Esophagus mucosa (tissue), 1 donor: ENCODE data around the gene PLXDC1. TPM values are rescaled to one million over a fixed set of nuclear protein-coding genes. Genes with fewer than 3 reads are reported as not detected.
"Not testable (repeated sequence)": the region's sequence is repeated elsewhere in the genome, so short reads cannot be mapped to it uniquely, and the experiment has no call there.

Source experiments
- ATAC-seq: fragments of 200-7000 bp; cut with Tn5 transposase; one replicate; pipeline ENCODE4 v1.9.1; 2020
- total RNA-seq: library from RNA; stranded (reverse); gene quantifications from one replicate; pipeline ENCODE4 v1.2.4, GENCODE V29; 2023
- donor health status: DM: yes; HTN: yes; CAD: no.

The PLXDC1 gene
- total RNA-seq, 1 donor from 2014 or later: 3.1 TPM

DNA sequence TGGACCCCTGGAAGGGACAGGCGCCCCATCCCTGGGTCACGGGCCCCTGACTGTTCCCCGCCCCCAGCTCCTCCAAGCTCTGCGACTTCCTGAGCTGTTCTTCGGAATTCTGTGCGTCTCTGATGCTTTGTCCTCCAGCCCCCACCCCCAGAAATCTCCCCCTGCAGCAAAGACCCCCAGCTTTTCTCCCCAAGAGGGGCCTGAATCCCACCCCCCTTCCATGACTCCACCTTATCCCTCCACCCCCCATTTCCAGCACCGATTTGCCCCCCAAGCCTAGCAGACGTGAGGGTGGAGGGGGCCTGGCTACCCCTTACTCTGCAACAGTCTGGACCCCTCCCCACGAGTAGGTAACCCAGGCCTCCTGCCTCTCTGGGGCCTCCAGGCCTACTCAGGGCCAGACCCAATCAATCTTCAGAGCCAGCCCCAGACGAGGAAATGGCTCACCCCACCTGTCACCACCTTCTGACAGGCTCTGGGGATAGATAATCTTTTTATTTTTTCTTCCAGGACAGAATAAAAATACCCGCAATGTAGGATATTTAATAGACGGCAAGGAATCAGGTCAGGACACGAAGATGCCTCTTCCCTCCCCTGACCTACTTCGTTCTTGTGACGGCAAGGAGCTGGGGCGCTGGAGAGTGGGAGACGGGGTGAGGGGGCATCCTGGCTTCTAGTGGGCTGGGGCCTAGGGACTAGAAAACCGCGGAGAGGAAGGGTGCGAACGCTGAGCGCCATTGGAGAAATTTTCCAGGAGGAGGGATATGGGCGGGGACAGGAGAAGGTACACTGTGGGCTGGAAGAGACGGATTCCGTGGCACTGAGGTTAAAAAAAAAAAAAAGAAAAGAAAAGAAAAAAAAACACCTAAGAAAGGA is 744 bp upstream of the PLXDC1 start:
- no peak for ATAC-seq

DNA sequence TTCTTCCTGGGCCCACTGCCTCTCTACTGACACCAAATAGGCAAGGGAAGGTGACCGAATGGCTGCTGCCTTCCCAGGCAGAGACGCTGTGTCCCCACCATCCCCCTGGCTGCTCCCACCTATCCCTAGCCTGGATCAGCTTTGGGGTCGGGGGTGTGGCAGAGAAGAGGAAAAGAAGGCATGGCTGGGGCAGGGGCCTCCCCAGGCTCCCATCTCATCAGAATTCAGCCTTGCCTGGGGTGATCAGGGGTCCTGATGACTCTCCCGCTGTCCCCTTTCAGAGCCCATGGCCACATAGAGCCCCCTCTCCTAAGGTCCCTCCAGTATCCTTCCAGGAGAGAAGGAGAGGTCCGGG is 665 bp downstream of the PLXDC1 start:
- no peak for ATAC-seq

DNA sequence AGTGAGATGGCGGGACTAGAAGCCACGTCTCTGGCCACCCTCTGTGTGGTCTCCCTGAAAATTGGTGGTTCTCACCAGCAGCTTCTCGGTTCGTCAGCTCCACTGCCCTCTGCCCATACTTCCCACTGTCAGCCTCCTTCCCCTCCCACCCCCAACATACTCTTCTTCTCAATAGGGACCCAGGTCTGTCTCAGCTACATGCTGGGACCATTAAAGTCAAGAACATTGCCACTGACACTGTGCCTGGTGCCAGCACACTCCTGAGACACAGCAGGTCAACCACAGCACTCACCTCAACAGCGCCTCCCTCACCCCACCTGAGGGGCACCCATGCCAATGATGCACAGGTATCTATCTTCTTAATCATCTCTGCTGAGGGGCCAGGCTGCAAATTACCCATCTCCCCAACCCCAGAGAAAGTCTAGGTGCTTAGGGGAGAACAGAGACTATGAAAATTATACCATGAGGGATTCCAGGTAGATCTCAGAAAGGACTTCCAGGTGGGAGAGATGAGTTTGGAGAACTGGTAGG is 1.3 kb downstream of the PLXDC1 start:
- no peak for ATAC-seq

DNA sequence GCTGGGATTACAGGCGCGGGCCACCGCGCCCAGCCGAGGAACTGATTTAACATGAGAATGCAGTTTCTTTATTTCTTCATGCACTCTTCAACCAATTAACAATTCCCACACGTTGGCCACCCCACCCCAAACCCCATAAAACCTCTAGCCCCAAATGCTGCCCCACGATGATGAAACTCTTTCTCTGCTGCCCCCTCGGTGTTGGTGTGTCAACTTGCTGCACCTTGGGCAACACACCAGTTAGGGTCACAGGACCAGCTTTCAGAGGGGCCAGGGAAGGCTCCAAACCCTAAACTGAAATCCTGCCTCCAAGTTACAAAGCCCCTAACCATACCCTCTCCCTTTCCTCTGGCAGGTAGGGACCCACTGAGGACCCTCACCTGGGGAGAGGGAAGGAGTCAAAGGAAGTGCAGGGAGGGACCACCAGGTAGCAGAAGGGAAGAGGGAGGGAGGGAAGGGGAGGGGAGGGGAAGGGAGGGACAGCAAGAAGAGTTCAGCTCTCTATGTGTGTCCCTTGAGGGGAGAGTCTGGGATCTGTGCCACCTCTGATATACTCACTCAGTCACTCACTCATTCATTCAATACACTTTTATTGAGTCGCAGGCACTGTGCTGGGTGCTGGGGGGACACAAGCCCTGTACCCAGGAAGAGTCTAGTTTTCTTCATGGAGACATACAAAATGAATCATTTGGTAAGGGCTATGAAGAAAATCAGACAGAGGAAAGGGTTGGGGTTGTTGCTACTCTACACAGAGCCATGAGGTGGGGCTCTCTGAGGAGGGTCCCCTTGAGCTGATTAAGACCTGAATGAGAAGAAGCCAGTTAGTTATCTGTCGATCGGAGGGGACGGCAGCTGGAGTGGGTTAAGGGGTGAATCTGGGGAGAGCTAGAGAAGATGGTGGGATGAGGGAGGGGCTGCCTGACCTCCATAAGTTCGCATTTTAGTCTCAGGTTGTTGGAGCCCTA is 3.9 kb downstream of the PLXDC1 start:
- ATAC-seq: no peak

DNA sequence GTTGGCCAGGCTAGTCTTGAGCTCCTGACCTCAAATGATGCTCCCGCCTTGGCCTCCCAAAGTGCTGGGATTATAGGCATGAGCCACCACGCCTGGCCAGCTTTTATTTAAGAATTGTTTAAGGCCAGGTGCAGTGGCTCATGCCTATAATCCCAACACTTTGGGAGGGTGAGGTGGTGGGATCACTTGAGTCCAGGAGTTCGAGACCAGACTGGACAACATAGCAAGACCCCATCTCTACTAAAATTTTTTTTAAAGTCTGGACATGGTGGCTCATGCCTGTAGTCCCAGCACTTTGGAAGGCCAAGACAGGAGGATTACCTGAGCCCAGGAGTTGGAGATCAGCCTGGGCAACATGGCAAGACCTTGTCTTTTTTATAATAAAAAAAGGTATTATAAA is 5.2 kb downstream of the PLXDC1 start:
- ATAC-seq: no peak

DNA sequence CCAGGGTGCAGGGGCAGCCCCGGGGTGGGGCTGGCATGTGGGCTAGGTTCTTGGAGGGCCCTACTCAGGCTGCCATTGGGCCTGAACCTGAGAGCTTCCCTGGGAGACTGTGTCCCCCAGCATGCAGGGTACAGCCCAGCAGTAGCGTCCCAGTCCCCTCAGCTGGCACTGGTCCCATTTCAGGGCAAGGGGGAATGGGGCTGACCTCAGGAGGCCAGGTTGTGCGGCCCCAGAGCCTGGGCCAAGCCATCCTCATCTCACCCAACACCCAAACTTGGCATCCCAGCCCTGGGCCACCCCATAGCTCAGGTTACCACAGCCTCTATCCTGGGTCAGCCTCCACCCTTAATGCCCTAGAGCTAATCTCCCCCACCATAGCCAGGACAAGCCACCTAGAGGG is 6.3 kb downstream of the PLXDC1 start:
- peak; percentile 5 for ATAC-seq

DNA sequence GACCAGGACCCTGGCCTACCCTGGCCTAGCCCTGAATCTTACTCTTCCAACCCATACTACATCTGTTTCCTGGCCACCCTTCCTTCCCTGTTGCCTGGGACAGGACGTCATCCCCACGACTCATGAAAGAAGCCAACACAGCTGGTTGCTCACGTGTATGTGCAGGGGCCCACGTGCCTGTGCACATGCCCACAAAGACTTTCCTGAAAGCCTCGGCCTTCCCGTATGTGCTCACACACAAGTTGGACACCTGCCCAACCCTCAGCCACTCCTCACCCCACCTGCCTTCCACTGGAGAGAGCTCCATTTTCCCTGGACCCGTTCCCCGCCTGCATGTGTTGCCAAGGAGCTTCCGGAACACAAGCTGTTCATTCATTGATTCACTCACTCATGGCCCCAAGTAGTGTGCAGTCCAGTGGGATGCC is 7.0 kb downstream of the PLXDC1 start:
- ATAC-seq: peak; percentile 85

DNA sequence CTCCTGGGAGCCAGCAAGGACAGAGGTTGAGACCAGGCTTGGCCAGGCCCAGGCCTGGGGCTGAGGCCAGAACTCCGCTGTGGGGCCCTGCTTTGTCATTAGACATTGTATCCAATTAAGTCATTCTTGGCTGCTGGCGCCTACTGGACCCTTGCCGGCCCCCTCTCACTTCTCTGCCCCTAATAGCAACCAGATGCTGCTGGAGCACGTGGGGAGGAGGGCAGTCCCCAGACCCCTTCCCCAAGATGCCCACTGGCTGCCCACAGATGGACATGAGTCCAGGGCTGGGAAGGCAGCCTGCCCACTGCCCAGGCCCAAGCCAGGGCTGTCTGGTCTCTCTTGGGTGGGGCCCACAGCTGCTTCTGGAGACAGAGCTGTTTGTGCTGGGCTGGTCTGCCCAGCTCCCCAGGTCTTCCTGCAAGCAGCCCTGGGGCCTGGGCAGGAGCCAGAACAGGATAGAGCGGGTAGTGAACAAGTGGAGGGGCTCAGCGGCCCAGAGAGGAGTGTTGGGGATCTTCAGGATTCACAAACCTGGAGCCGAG is 7.8 kb downstream of the PLXDC1 start:
- peak; percentile 24 for ATAC-seq

DNA sequence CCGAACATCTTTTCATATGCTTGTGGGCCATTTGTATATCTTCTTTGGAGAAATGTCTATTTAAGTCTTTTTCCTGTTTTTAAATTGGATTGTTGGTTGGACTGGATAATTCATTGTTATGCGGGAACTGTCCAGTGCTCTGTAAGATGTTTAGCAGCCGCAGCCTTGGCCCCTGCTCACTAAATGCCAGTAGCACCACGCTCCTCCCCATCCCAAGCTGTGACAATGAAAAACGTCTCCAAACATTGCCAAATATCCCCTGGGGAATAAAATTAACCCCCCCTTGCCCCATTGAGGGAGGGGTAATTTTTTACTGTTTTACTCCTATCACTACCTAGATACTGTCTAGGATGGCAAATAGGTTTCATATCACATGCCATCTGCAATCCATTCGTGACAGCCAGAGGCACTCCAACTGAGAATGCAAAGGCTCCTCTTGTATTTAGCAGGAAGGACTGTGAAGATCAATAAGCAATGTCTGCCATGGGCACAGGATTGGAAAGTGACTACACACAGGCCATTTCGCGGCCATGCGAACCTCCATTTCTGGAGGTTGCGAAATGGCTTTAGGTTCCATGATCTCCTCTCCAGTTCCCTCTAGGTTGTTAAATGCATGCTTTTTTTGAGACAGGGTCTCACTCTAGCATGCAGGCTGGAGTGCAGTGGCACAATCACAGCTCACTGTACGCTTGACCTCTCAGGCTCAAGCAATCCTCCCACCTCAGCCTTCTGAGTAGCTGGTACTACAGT is 9.3 kb downstream of the PLXDC1 start:
- no peak for ATAC-seq

DNA sequence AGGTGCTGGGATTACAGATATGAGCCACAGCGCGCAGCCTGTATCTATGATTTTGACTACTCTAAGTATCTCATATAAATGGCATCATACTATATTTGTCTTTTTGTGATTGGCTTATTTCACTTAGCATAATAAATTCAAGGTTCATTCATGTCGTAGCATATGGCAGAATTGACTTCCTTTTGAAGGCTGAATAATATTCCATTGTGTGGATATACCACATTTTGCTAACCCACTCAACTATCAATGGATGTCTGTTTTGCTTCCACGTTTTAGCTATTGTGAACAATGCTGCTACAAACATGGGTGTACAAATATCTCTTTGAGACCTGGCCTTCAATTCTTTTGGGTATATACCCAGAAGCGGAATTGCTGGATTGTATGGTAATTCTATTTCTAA is 10.1 kb downstream of the PLXDC1 start:
- ATAC-seq: no peak

DNA sequence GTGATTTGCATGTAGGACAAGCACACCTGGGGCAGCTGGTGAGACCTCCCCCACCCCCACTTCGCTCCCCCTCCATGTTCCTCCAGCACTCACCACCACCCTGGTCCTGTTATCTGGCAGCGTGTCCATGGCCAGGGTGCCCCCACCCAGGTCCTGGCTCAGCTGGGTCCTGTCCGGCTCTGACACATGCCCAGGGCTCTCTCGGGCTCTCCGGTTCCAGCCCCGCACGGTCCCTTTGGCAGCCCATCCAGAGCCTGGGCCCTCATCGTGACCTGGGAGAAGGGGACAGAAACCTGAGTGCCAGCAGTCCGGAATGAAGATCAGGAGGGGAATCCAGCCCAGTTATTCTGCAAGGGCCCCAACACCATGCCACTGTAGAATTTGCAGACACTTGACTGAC is 11.9 kb downstream of the PLXDC1 start:
- no peak for ATAC-seq

DNA sequence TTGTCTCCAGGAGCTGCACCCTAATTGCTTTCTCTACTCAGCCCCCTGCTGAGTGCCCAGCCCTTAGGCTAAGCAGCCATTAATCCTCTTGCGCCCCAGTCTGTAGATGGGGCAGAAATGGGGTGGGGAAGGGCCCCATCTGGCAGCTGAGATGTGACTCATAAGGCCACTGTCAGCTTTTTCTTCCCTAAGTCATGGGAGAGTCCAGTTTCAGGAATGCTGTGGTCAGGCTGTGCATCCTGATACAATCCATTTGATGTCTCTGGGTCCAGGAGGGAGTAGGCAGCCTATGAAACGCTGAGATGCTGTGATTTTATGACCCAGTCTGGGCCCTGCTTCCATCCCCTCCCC is 12.3 kb downstream of the PLXDC1 start:
- peak; percentile 29 for ATAC-seq

DNA sequence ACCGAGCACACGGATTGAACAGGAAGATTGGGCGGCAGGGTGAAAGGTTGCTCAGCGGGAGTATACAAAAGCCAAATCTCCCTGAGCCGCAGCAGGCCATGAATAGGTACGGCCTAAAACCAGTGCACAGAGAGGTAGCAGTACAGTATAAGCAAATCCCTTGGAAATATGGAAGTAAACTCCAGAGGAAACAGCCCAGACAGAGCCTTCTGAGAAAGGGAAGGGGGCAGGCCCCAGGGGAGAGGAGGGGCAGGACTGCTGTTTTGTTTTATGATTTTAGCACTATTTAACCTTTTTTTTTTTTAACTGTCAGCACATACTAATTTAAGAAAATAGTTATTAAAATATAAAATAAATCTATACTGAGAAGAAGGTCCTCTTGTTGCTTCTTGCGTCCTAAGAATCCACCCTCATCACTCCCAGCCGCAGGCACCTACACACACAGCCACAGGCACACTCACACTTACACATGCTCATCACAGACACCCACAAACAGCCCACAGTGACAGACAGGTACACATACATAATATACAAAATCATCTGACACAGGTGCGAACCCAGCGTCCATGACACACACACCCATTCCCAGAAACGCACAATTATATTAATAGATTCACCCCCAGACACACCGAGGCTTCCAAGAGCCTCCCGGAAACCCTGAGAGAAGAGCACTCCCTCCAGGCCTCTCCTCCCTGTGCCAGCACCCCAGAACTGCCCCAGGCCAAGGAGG is 12.8 kb downstream of the PLXDC1 start:
- no peak for ATAC-seq

DNA sequence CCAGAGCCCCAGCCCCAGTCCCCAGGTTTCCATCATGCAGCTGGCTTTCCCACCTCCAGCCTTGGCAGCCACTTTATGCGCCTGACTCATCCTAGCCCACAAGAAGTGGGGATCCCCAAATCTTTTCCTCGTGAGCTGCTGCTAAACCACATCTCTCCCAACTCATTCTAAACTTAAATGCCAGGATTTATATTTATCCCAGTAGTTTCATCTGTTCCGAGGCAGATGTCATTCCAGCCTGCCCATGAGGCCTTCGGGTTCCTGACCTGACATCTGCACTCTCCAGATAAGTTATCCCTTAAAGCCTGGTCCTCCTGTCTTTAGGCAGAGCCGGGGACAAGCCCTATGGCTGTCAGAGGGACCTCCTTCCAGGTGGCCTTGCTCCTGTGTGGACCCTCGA is 16.6 kb downstream of the PLXDC1 start:
- ATAC-seq: no peak

DNA sequence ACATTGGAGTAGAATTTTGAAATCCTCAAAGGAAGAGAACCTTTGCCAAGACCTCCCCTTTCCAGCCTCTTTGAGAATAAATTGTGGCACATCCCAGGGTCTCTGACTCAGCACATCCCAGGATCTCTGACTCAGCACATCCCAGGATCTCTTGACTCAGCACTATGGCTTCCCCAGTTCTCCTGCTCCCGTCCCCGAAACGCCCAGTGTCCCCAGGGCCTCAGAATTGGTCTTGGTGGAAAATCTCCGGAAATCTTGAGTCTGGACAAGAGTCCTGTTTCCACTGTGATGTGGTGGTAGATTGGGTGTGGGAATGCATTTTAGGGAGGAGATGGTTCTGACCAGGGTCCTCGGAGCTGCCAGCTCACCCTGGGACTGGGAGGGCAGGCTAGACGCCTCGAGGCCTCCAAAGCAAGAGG is 19.2 kb downstream of the PLXDC1 start:
- peak; percentile 50 for ATAC-seq

DNA sequence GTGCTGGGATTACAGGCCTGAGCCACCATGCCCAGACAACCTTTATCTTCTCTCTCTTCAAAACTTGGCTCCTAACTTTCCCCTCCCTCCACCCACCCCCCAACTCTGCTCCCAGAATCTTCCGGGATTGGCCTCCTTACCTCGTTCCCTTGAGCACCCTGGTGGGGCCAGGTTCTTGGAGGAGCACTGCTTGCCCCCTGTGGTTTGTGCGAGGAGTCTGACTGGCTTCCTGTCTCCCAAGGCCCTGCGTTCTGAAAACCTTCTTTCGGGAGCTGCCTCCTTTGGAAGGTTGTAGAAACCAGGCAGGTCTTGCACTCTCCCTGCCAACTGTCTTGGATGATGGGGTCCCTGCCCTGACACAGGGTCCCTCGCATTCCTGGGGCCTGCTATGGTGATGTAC is 19.8 kb downstream of the PLXDC1 start:
- ATAC-seq: no peak

DNA sequence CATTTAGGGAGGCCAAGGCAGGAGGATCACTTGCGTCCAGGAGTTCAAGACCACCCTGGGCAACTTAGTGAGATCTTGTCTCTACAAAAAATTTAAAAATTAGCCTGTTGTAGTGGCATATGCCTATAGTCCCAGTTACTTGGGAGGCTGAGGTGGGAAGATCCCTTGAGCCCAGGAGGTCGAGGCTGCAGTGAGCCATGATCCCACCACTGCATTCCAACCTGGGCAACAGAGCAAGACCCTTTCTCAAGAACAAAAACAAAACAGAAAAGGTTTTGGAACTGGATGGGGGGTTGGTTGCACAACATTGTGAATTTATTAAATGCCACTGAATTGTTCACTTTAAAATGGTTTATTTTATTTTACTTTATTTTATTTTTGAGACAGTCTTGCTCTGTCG is 21.2 kb downstream of the PLXDC1 start:
- no peak for ATAC-seq

DNA sequence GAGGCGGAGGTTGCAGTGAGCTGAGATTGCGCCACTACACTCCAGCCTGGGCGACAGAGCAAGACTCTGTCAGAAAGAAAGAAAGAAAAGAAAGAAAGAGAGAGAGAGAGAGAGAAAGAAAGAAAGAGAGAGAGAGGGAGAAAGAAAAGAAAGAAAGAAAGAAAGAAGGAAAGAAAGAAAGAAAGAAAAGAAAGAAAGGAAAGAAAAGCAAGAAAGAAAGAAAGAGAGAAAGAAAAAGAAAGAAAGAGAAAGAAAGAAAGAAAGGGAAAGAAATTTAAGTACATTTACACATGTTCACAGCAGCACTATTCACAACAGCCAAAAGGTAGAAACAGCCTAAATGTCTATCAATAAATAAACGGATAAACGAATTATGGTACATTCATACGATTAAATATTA is 21.9 kb downstream of the PLXDC1 start:
- ATAC-seq: not testable (repeated sequence)

DNA sequence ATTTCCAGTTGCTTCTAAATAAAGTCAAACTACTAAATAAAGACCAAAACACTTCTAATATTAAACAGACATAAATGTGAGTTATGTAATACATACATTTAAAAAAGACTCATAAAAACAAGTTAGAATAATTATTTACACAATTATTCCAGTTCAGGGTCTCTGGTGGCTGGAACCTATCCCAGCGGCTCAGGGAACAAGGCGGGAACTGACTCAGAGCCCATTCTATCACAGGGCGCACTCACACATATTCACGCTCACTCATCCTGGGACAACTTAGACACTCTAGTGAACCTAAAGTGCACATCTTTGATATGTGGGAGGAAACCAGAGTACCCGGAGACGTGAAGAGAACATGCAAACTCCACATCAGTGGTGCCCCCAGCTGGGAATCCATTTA is 25.0 kb downstream of the PLXDC1 start:
- ATAC-seq: no peak

DNA sequence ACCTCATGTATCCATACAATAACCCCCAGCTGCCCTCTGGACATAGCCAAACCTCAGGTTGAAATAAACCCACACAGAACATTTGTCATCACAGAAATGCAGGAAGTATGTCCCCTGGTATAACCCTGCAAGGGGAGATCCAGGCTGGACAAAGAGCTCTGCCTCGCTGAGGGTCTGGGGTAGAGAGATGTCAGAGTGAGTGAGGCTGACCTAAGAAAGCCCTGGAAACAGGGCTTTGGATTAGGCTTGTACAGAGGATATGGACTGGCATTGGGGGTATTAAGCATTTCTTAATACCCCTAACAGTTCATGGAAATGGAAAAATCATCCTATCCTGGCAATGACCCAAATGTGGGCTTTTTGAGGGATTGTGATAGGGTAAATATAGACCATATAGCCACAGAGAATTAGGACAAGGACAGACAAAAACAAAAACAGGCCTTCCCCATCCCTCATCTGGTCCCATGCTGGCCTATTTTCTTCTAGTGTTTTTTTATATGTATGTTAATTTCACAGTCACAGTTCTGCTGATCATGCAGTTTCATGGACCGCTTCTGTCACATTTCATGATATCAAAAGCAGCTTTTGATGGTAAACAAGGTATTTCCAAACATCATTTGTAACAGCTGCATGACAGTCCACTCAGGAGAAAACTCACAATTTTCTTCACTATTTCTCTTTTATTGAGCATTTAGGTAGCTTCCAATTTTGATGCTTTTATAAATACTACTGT is 26.1 kb downstream of the PLXDC1 start:
- ATAC-seq: no peak

DNA sequence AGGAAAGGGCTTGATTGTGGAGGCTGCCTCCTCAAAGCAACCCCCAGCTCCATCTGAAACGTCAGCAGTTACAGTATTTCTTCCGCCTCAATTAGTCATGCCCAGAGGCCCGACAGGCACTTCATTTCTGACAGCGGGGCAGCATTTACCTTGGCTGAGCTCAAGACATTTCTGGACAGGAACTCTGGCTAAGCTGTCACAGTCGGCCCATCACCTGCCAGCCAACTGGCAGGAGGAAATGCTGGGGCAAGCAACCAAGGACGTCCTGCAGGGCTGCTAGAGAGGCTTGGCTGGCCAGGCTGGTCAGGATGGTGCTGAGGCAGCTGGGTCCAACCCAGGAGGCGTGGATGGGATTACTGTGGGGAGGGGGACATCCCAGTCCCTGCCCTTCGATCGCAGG is 27.8 kb downstream of the PLXDC1 start:
- peak; percentile 39 for ATAC-seq
